ENCODE measurements around the gene GARNL3. TPM values are rescaled to one million over a fixed set of nuclear protein-coding genes. Genes with fewer than 3 reads are reported as not detected.

GARNL3 gene
- total and polyA plus RNA-seq, 7 donors = 1.2 to 4.8 (median 2.2) TPM

DNA sequence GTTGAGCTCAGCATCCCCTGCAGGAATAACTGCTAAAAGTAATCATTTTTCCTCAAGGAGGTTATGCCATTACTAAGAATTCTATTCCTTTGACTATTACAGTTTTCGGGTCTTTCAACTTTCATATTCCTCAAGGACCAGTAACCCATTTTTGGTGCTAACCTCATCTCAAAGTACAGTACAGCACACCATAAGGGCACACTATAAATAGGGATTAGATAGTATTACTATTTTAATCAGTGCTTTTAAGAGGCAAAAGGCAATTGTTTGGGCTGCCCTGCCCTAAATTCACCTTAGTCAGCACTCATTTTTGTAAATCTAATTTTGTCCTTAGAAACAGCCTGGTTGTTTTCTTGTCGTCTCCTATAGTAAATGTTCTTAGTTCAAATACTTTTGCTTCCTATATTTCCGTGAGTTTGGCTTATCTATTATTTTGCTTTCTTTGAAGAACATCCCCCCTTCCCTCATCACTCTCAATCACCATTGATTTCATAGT is 13.6 kb upstream of the GARNL3 start:
- 64 to 87% (median 64%) methylated on average over 3 of the region's 3 CpGs for WGBS, 3 donors
- H3K27ac ChIP-seq = peak overlapping the region; percentile 36

DNA sequence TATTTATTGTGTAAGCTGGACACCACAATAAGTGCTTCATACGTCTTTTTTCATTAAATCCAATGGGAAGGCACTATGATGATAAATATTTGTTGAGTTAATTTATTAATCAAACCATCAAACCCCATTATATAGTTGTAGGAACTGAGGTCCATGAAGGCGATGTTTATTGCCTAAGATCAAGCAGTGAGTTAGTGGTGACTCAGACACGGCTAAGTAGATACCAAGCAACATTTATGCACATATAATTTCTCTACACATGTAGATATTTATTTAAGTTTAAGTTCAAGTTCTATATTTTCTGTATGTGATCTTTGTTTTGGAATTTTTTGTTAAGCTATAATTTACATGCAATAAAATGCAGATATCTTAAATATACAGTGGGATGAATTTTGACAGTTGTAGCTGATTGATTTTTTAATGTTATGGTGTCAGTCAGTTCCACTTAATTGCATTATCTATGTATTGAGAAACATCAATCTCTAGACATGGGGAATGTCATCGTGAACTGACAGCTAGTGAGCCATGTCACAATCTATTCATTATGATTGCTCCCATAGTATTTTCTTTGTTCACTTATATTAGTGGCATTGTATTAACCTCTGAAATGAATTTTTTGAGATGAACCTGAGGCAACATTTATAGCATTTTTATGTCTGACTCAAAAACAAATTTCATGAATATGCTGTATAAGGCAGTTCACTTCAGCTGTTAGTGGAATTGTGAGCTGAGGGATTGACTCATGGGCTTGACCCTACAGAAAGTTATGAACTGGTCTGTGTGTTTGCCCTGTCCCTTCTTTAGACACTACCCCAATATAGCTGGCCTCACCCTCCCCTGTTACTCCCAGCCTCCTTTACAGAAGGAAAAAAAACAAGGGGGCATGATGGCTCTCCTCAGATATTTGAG is 11.9 kb upstream of the GARNL3 start:
- 95 to 98% (median 95%) methylated on average over 4 of the region's 4 CpGs for WGBS, 3 donors
- no peaks in the 10 kb centered on the region for H3K9me3 ChIP-seq
- H3K4me3 ChIP-seq = no peak overlapping the region
- no peaks in the 10 kb centered on the region for H3K36me3 ChIP-seq (ENCODE audit: insufficient read depth in 1 of 2, low read depth in 1 of 2)
- DNase-seq = no peak
- no peaks in the 10 kb centered on the region for H3K27me3 ChIP-seq (ENCODE audit: insufficient read depth in 3 of 3, low read length in 2 of 3)
- no peak for ATAC-seq
- TF ChIP-seq, protein P1, sequence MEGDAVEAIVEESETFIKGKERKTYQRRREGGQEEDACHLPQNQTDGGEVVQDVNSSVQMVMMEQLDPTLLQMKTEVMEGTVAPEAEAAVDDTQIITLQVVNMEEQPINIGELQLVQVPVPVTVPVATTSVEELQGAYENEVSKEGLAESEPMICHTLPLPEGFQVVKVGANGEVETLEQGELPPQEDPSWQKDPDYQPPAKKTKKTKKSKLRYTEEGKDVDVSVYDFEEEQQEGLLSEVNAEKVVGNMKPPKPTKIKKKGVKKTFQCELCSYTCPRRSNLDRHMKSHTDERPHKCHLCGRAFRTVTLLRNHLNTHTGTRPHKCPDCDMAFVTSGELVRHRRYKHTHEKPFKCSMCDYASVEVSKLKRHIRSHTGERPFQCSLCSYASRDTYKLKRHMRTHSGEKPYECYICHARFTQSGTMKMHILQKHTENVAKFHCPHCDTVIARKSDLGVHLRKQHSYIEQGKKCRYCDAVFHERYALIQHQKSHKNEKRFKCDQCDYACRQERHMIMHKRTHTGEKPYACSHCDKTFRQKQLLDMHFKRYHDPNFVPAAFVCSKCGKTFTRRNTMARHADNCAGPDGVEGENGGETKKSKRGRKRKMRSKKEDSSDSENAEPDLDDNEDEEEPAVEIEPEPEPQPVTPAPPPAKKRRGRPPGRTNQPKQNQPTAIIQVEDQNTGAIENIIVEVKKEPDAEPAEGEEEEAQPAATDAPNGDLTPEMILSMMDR (IDR thresholded peaks at IDR 0.05) = no peak
- no peak overlapping the region for H3K27ac ChIP-seq
- peaks cover 7% of the 10 kb centered on the region for H3K4me1 ChIP-seq
- intact Hi-C loops (cut with DNase I) = no loop called here

More for the DNA sequence above, 13.6 kb upstream of the GARNL3 start:
- TF ChIP-seq, protein P1 (IDR thresholded peaks at IDR 0.05) = no peak
- Histone ChIP-seq H3K36me3 (ENCODE audit: insufficient read depth in 1 of 2, low read depth in 1 of 2) (no peaks in the 10 kb centered on the region), H3K4me1 (peaks cover 7% of the 10 kb centered on the region), H3K4me3 (no peak overlapping the region), H3K27me3 (ENCODE audit: insufficient read depth in 3 of 3, low read length in 2 of 3) (no peaks in the 10 kb centered on the region), H3K9me3 (no peaks in the 10 kb centered on the region)
- ATAC-seq = peak in 3 of 4 donors; percentile 64 to 70 (median 65)
- no peak for DNase-seq
- intact Hi-C loops (cut with DNase I) = no loop called here

DNA sequence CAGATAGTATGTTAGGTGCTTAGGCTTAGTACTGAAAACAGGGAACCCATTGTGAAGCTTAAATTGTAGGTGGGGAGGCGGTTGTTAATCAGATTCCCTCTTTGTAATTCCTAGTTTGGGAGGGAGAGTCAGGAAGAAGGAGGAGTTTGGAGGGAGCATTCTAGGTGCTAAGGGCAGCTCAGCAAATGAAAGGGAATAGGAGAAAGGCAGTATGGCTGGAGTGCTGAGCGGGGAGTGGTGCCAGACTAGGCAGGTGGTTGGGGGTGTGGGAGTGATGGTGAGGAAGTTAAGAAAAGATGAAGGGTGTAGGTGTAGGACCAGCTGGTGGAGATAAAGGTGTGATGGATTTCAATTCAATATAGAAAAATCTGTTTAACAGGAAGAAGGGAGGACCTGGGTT is 11.1 kb upstream of the GARNL3 start:
- Histone ChIP-seq H3K9me3 (no peaks in the 10 kb centered on the region), H3K4me1 (peaks cover 7% of the 10 kb centered on the region), H3K27ac (no peak overlapping the region), H3K36me3 (ENCODE audit: insufficient read depth in 1 of 2, low read depth in 1 of 2) (no peaks in the 10 kb centered on the region), H3K27me3 (ENCODE audit: insufficient read depth in 3 of 3, low read length in 2 of 3) (no peaks in the 10 kb centered on the region), H3K4me3 (no peak overlapping the region)
- ATAC-seq (no peak), DNase-seq (no peak)
- TF ChIP-seq, protein P1 (IDR thresholded peaks at IDR 0.05) = no peak
- intact Hi-C loops (cut with DNase I) = no loop called here
- WGBS, 3 donors = 95 to 97% (median 97%) methylated on average over 2 of the region's 2 CpGs

DNA sequence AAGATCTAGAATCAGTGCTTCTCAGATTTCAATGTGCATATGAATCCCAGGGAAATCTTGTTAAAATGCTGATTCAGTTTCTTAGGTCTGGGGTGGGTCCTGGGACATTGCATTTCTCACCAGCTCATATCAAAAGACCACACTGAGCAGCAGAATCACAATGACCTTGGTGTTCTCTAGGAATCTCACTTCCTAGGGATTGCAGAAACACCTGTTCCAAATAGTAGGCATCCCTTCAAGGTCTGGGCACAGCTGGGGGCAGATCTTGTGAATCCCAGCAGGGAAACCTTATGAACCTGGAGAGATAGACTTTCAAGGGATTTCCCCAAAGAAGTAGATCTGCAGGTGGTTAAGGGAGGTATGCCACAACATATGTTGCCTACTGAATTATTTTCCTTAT is 8.9 kb upstream of the GARNL3 start:
- DNase-seq (no peak), ATAC-seq (no peak)
- H3K27ac ChIP-seq = no peak overlapping the region
- H3K4me1 ChIP-seq = peaks cover 7% of the 10 kb centered on the region
- no peaks in the 10 kb centered on the region for H3K27me3 ChIP-seq (ENCODE audit: insufficient read depth in 3 of 3, low read length in 2 of 3)
- no peaks in the 10 kb centered on the region for H3K9me3 ChIP-seq
- intact Hi-C loops (cut with DNase I) = no loop called here
- TF ChIP-seq, protein P1 (IDR thresholded peaks at IDR 0.05) = no peak
- no peaks in the 10 kb centered on the region for H3K36me3 ChIP-seq (ENCODE audit: insufficient read depth in 1 of 2, low read depth in 1 of 2)
- H3K4me3 ChIP-seq = no peak overlapping the region

Data from psoas muscle (tissue), 8 donors.